Hepatocyte (in vitro differentiated cells): ENCODE measurements around the gene CDC42BPA. TPM values are rescaled to one million over a fixed set of nuclear protein-coding genes. Genes with fewer than 3 reads are reported as not detected.

ENCODE experiments used
- DNase-seq: peaks from one replicate; pipeline ENCODE4 v3.0.0-alpha.2; 2016; ENCODE audit warnings: low spot score
- H2AFZ ChIP-seq: fragments of 200-600 bp; sonication (generic); 2 replicates; pipeline ENCODE4 v1.6.0; 2016; ENCODE audit warnings: antibody characterized with exemption, mild to moderate bottlenecking
- H3K27ac ChIP-seq: fragments of 200-600 bp; sonication (generic); 2 replicates; pipeline ENCODE4 v1.5.1; 2016; ENCODE audit warnings: mild to moderate bottlenecking
- H3K27me3 ChIP-seq: fragments of 200-600 bp; sonication (generic); 2 replicates; pipeline ENCODE4 v1.6.1; 2016
- H3K36me3 ChIP-seq: fragments of 200-600 bp; sonication (generic); replicated peaks from 2 replicates; pipeline ENCODE4 v1.5.1; 2016; ENCODE audit warnings: low read depth; ENCODE audit not compliant: insufficient read depth
- H3K4me1 ChIP-seq: fragments of 200-600 bp; sonication (generic); 2 replicates; pipeline ENCODE4 v1.5.1; 2016; ENCODE audit warnings: mild to moderate bottlenecking, moderate library complexity; ENCODE audit not compliant: insufficient read depth
- H3K4me2 ChIP-seq: fragments of 200-600 bp; sonication (generic); 2 replicates; pipeline ENCODE4 v1.6.0; 2016
- H3K4me3 ChIP-seq: fragments of 200-600 bp; sonication (generic); 2 replicates; pipeline ENCODE4 v1.5.1; 2016; ENCODE audit warnings: mild to moderate bottlenecking
- H3K79me2 ChIP-seq: fragments of 200-600 bp; sonication (generic); 2 replicates; pipeline ENCODE4 v1.6.0; 2017; ENCODE audit warnings: mild to moderate bottlenecking
- H3K9me2 ChIP-seq: fragments of 200-600 bp; sonication (generic); replicated peaks from 2 replicates; pipeline ENCODE4 v1.6.0; 2017; ENCODE audit warnings: mild to moderate bottlenecking; ENCODE audit not compliant: insufficient read depth
- H3K9me3 ChIP-seq: fragments of 200-600 bp; sonication (generic); 2 replicates; pipeline ENCODE4 v1.5.1; 2016; ENCODE audit warnings: low read depth, mild to moderate bottlenecking
- H4K20me1 ChIP-seq: fragments of 200-600 bp; sonication (generic); 2 replicates; pipeline ENCODE4 v1.6.0; 2016; ENCODE audit warnings: mild to moderate bottlenecking; ENCODE audit not compliant: insufficient read depth, poor library complexity, severe bottlenecking
- CTCF ChIP-seq: fragments of 200-600 bp; sonication (generic); IDR thresholded peaks from 2 replicates; pipeline ENCODE4 v1.5.1; 2016; ENCODE audit warnings: antibody characterized with exemption, mild to moderate bottlenecking; ENCODE audit not compliant: poor library complexity
- EZH2 ChIP-seq: fragments of 200-600 bp; sonication (generic); IDR thresholded peaks from 2 replicates; pipeline ENCODE4 v1.6.1; 2016; ENCODE audit warnings: antibody characterized with exemption, mild to moderate bottlenecking, borderline replicate concordance
- EZH2phosphoT487 ChIP-seq: fragments of 200-600 bp; sonication (generic); IDR thresholded peaks from one replicate; pipeline ENCODE4 v1.6.1; 2018; ENCODE audit warnings: antibody characterized with exemption, mild to moderate bottlenecking, low read depth, moderate library complexity; ENCODE audit not compliant: unreplicated experiment, severe bottlenecking
- WGBS: methylation state at CpG from one replicate; pipeline ENCODE4 v1.1.6; 2016; ENCODE audit warnings: low lambda C conversion rate; ENCODE audit errors: missing lambda C conversion rate; 5-methylcytosine and 5-hydroxymethylcytosine counted together
- polyA plus RNA-seq: library from polyadenylated mRNA; unstranded; fragments of >200 nt; fragmentation: Nextera tagmentation; extraction: Ambion mirVana; gene quantifications from 2 replicates; pipeline ENCODE4 v1.2.1, GENCODE V29; 2016
- total RNA-seq: library from RNA; depleted of rRNA; stranded (reverse); fragments of >200 nt; gene quantifications from 2 replicates; pipeline ENCODE4 v1.2.3, GENCODE V29; 2014

The CDC42BPA gene
- total and polyA plus RNA-seq, 2 experiments from 2014 or later = 24.5 to 40.9 TPM

DNA sequence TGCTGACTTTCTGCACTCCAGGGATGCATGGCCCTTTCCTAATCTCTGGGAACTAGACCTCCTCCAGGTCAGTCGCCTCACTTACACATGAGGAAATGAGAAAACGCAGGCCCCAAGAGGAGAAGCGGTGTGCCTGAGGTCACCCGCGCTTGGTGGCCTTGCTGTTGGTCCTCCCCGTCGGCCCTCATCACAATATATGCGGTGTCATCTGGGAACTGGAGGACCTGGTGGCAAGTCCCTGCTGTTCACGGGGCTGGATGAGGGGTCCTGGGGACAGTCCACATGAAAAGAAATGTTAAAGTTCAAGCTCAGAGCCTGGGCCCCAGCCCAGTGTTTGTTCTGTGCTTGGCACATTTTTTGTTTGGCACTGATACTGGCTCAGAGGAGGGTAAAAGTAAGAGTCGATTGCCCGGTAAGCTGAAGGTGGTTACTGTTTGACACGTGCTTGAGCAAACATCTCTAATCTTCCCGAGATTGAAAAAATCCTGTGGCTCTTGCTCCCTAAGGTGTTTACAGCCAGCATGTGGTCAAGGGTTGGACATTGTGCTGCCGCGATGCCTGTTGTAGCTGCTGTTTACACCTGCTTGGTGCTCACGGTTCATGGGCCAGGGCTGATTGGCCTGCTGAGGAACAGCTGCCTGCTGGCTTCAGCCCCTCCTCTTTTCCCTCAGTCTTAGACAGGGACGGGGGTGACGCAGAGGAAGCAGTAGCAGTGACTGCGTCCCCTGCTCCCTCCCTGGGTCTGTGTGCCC is 373.0 kb downstream of the CDC42BPA start:
- TF ChIP-seq CTCF (no peak), EZH2phosphoT487 (peak; percentile 55), EZH2 (no peak)
- H3K27ac ChIP-seq = peak overlapping the region; percentile 90
- H3K27me3 ChIP-seq = no peaks in the 10 kb centered on the region
- peaks cover 73% of the 10 kb centered on the region for H3K79me2 ChIP-seq
- peak overlapping the region; percentile 66 for H3K4me2 ChIP-seq
- H3K4me3 ChIP-seq = no peak overlapping the region
- peaks cover 25% of the 10 kb centered on the region for H3K4me1 ChIP-seq
- no peaks in the 10 kb centered on the region for H4K20me1 ChIP-seq
- H3K9me2 ChIP-seq = no peaks in the 10 kb centered on the region
- no peaks in the 10 kb centered on the region for H3K9me3 ChIP-seq
- DNase-seq = peak; percentile 82
- H3K36me3 ChIP-seq = no peaks in the 10 kb centered on the region
- 53% methylated on average over 19 of the region's 19 CpGs for WGBS
- no peak overlapping the region for H2AFZ ChIP-seq

DNA sequence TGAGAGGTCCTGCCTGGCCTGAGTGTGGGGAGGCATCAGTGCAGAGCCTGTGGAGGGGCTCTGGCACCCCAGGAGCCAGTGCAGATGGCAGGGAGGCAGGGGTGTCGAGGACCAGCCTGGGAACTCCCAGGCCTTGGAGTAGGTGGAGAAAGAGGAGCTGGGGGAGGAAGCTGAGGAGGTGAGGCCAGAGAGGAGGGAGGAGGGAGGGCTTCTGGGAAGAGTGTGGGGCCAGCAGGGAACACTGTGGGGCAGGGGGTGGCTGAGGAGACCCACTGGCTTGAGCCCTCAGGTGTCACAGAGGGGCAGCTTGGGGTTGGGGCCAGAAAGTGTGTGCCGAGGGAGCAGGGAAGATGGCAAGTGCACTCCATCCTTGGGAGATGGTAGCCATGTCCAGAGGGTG is 374.4 kb downstream of the CDC42BPA start:
- Histone ChIP-seq H3K79me2 (peaks cover 61% of the 10 kb centered on the region), H3K27ac (peak overlapping the region; percentile 90), H3K4me2 (no peak overlapping the region)

GRCh38 chr1:226943156-226943555 is 375.1 kb downstream of the CDC42BPA start:
- Histone ChIP-seq H3K36me3 (no peaks in the 10 kb centered on the region), H3K9me2 (no peaks in the 10 kb centered on the region), H2AFZ (no peak overlapping the region), H3K4me1 (peaks cover 30% of the 10 kb centered on the region), H3K27ac (no peak overlapping the region), H3K9me3 (no peaks in the 10 kb centered on the region), H3K27me3 (no peaks in the 10 kb centered on the region), H3K4me2 (no peak overlapping the region), H3K4me3 (no peak overlapping the region), H4K20me1 (no peaks in the 10 kb centered on the region), H3K79me2 (peaks cover 53% of the 10 kb centered on the region)
- TF ChIP-seq EZH2 (no peak), CTCF (no peak), EZH2phosphoT487 (no peak)
- DNase-seq = no peak
- WGBS = 84% methylated on average over 5 of the region's 5 CpGs

More for the DNA sequence above, 374.4 kb downstream of the CDC42BPA start:
- TF ChIP-seq CTCF (no peak), EZH2phosphoT487 (no peak), EZH2 (no peak)
- Histone ChIP-seq H3K4me1 (peaks cover 25% of the 10 kb centered on the region), H4K20me1 (no peaks in the 10 kb centered on the region), H3K36me3 (no peaks in the 10 kb centered on the region), H3K27me3 (no peaks in the 10 kb centered on the region), H2AFZ (no peak overlapping the region), H3K9me3 (no peaks in the 10 kb centered on the region), H3K4me3 (no peak overlapping the region), H3K9me2 (no peaks in the 10 kb centered on the region)
- WGBS = 78% methylated on average over 2 of the region's 2 CpGs
- DNase-seq = no peak
